ENCODE data around the gene CTRL.

- TF ChIP-seq CTCF (IDR thresholded peaks at IDR 0.05; ENCODE audit: extremely low read depth in 1 of 2, insufficient read depth in 1 of 2, low read depth in 1 of 2, low read length in 2 of 2) = no peak
- no peak for TF ChIP-seq POLR2AphosphoS5 (IDR thresholded peaks at IDR 0.05; ENCODE audit: insufficient read depth, low read depth, low read length)
- no peak for TF ChIP-seq POLR2A (IDR thresholded peaks at IDR 0.05; ENCODE audit: low read depth, low read length)
- TF ChIP-seq EZH2 (IDR thresholded peaks at IDR 0.05; ENCODE audit: borderline replicate concordance, low read depth, low read length, severe bottlenecking) = no peak
- TF ChIP-seq FOS (IDR thresholded peaks at IDR 0.05; ENCODE audit: borderline replicate concordance, insufficient read depth, low read length) = no peak
- no peak for TF ChIP-seq GATA2 (IDR thresholded peaks at IDR 0.05; ENCODE audit: insufficient read depth, insufficient read length, low read depth, low read length)
- no peak for TF ChIP-seq JUN (IDR thresholded peaks at IDR 0.05; ENCODE audit: borderline replicate concordance, insufficient read depth, insufficient read length, low read depth)
- no peak for TF ChIP-seq MAX (IDR thresholded peaks at IDR 0.05; ENCODE audit: insufficient read depth, insufficient read length)
Observed at GRCh38 chr16:67964477-67965131, 32.9 kb upstream of the CTRL start.

Measured in endothelial cell of umbilical vein (primary cell).